DND-41 (cell line): Measurements from ENCODE around the gene ZNF530.

Experiments
- EZH2 ChIP-seq: IDR thresholded peaks from 3 replicates; pipeline ENCODE4 v1.6.1; 2012; ENCODE audit warnings: borderline replicate concordance, low read depth, mild to moderate bottlenecking, moderate library complexity, low read length, inconsistent platforms; ENCODE audit not compliant: severe bottlenecking
- TF ChIP-seq, protein P1 (sequence below): IDR thresholded peaks from 2 replicates; pipeline ENCODE4 v1.5.1; 2012; ENCODE audit warnings: borderline replicate concordance, low read length, moderate library complexity, mild to moderate bottlenecking; ENCODE audit not compliant: poor library complexity, severe bottlenecking; ENCODE audit errors: extremely low read depth

DNA sequence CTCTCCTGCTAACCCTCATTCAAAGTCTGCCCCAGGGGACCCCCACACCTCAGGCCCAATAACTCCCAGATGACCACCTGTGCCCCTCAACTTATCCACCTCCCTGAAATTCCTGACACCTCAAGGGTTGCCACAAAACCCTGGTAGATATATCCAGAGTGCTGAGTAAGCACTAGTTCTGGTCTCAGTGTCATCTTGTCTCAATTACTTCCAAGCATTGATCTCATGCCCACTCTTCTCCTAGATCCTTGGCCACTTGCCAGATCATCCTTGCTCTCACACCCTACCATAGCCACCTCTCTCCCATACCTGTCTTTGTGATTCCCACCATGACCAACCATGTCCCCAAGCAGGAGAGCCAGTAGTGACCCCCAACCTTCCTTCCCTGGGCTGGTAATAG, 23.0 kb upstream of the ZNF530 start:
- no peak for TF ChIP-seq EZH2
- TF ChIP-seq, protein P1, sequence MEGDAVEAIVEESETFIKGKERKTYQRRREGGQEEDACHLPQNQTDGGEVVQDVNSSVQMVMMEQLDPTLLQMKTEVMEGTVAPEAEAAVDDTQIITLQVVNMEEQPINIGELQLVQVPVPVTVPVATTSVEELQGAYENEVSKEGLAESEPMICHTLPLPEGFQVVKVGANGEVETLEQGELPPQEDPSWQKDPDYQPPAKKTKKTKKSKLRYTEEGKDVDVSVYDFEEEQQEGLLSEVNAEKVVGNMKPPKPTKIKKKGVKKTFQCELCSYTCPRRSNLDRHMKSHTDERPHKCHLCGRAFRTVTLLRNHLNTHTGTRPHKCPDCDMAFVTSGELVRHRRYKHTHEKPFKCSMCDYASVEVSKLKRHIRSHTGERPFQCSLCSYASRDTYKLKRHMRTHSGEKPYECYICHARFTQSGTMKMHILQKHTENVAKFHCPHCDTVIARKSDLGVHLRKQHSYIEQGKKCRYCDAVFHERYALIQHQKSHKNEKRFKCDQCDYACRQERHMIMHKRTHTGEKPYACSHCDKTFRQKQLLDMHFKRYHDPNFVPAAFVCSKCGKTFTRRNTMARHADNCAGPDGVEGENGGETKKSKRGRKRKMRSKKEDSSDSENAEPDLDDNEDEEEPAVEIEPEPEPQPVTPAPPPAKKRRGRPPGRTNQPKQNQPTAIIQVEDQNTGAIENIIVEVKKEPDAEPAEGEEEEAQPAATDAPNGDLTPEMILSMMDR = no peak
